GM12878 (cell line): Measurements from ENCODE around the gene ISCA2. TPM values are rescaled to one million over a fixed set of nuclear protein-coding genes. Genes with fewer than 3 reads are reported as not detected.
A peak's percentile ranks its signal among the peaks of the same experiment; 100 is the strongest.

Experiments used
- ATAC-seq: fragments of 200-7000 bp; cut with Tn5 transposase; 3 replicates; pipeline ENCODE4 v1.9.1; 2020; ENCODE audit warnings: mild to moderate bottlenecking, moderate library complexity
- BruUV-seq: library from RNA; stranded (reverse); fragments of 400-500 nt; replicated peaks from 2 replicates; lab custom pipeline; 2021; lab: Mats Ljungman, UMichigan
- CTCF ChIA-PET: fragments of 300-600 bp; sonication (Branson Sonifier 250); formaldehyde crosslinking; extraction: SDS; loops from one replicate; lab custom pipeline; 2021; ENCODE audit warnings: inconsistent platforms; lab: Yijun Ruan, JAX
- POLR2A ChIA-PET: fragments of 350-600 bp; formaldehyde crosslinking; extraction: SDS; loops from one replicate; lab custom pipeline; 2021; ENCODE audit warnings: inconsistent platforms; lab: Charles Lee
- RAD21 ChIA-PET: fragments of 300-600 bp; sonication (Branson Sonifier 250); formaldehyde crosslinking; loops from one replicate; lab custom pipeline; 2023; ENCODE audit warnings: antibody characterized with exemption; ENCODE audit not compliant: unreplicated experiment; lab: Charles Lee
- SMC1A ChIA-PET: fragments of 300-600 bp; sonication (Branson Sonifier 250); formaldehyde crosslinking; loops from one replicate; lab custom pipeline; 2023; ENCODE audit not compliant: unreplicated experiment, uncharacterized antibody; lab: Charles Lee
- DNase-seq: peaks from one replicate; pipeline ENCODE4 v3.0.0-alpha.2; 2011; ENCODE audit warnings: low read depth, low spot score
- FAIRE-seq: peaks from 3 replicates; lab custom pipeline; 2011; peaks lifted over from hg19 to GRCh38; lab: Jason Lieb, UNC
- H2AFZ ChIP-seq: 2 replicates; pipeline ENCODE4 v1.6.0; 2011; ENCODE audit warnings: low read depth, low read length, control low read depth; ENCODE audit not compliant: control insufficient read depth
- H3K27ac ChIP-seq: 2 replicates; pipeline ENCODE4 v1.5.1; 2011; ENCODE audit warnings: control low read depth; ENCODE audit not compliant: control insufficient read depth, insufficient read depth
- H3K27me3 ChIP-seq, 2 experiments: replicated peaks in 1 of 2; 2 replicates each; pipeline versions ENCODE4 v1.6.0 to v1.6.1; 2011; ENCODE audit warnings: low read length in 1 of 2; ENCODE audit not compliant: control insufficient read depth in 2 of 2, insufficient read depth in 2 of 2
- H3K36me3 ChIP-seq, 2 experiments: 2 replicates each; pipeline ENCODE4 v1.5.1; 2011; ENCODE audit warnings: low read length in 1 of 2; ENCODE audit not compliant: control insufficient read depth in 2 of 2, insufficient read depth in 2 of 2
- H3K4me1 ChIP-seq: 2 replicates; pipeline ENCODE4 v1.6.1; 2011; ENCODE audit warnings: mild to moderate bottlenecking, low read length, moderate library complexity, mixed read lengths; ENCODE audit not compliant: control insufficient read depth, insufficient read depth
- H3K4me2 ChIP-seq: 2 replicates; pipeline ENCODE4 v1.6.0; 2011; ENCODE audit warnings: control low read depth; ENCODE audit not compliant: control insufficient read depth, insufficient read depth
- H3K4me3 ChIP-seq: fragments of 200-600 bp; sonication (generic); 2 replicates; pipeline ENCODE4 v1.5.1; 2016
- H3K79me2 ChIP-seq: 2 replicates; pipeline ENCODE4 v1.6.0; 2011; ENCODE audit warnings: low read length; ENCODE audit not compliant: control insufficient read depth, insufficient read depth
- H3K9ac ChIP-seq: 2 replicates; pipeline ENCODE4 v1.8.0; 2011; ENCODE audit warnings: low read length, control low read depth, mixed read lengths; ENCODE audit not compliant: control insufficient read depth, insufficient read depth
- H3K9me3 ChIP-seq: replicated peaks from 3 replicates; pipeline ENCODE4 v1.5.1; 2011; ENCODE audit warnings: mild to moderate bottlenecking, low read length; ENCODE audit not compliant: control insufficient read depth, insufficient read depth
- H4K20me1 ChIP-seq: 2 replicates; pipeline ENCODE4 v1.6.0; 2011; ENCODE audit not compliant: control insufficient read depth, insufficient read depth
- BMI1 ChIP-seq: fragments of 450-650 bp; IDR thresholded peaks from 2 replicates; pipeline ENCODE4 v1.6.1; 2016; ENCODE audit warnings: mild to moderate bottlenecking, moderate library complexity, borderline replicate concordance
- DPF2 ChIP-seq: fragments of 450-650 bp; IDR thresholded peaks from 2 replicates; pipeline ENCODE4 v1.6.1; 2017; ENCODE audit warnings: mild to moderate bottlenecking
- EED ChIP-seq: sonication (generic); IDR thresholded peaks from 2 replicates; pipeline ENCODE4 v1.6.1; 2016; ENCODE audit warnings: antibody characterized with exemption, low read depth
- ELK1 ChIP-seq: IDR thresholded peaks from 2 replicates; pipeline ENCODE4 v1.6.1; 2012; ENCODE audit warnings: low read depth, low read length, improper control_type of control experiment
- FOXM1 ChIP-seq: IDR thresholded peaks from 2 replicates; pipeline ENCODE4 v1.6.1; 2012; ENCODE audit warnings: low read depth, mild to moderate bottlenecking, inconsistent platforms, low read length, moderate library complexity
- HSF1 ChIP-seq: fragments of 150-350 bp; IDR thresholded peaks from 2 replicates; pipeline ENCODE4 v1.6.1; 2014; ENCODE audit warnings: mild to moderate bottlenecking, low read depth, low read length
- IKZF1 ChIP-seq: fragments of 450-650 bp; conservative IDR thresholded peaks from 2 replicates; pipeline ENCODE4 v1.6.1; 2017; ENCODE audit warnings: antibody characterized with exemption, mild to moderate bottlenecking
- IRF3 ChIP-seq: fragments of 450-650 bp; IDR thresholded peaks from 2 replicates; pipeline ENCODE4 v1.6.1; 2014; ENCODE audit warnings: mild to moderate bottlenecking
- MLLT1 ChIP-seq: fragments of 450-650 bp; IDR thresholded peaks from 2 replicates; pipeline ENCODE4 v1.6.1; 2016; ENCODE audit warnings: mild to moderate bottlenecking
- MYC ChIP-seq: IDR thresholded peaks from 2 replicates; pipeline ENCODE4 v1.6.1; 2011; ENCODE audit warnings: mild to moderate bottlenecking, low read length, moderate library complexity, inconsistent platforms; ENCODE audit not compliant: insufficient read depth, insufficient replicate concordance, insufficient read length, severe bottlenecking
- RB1 ChIP-seq: fragments of 450-650 bp; formaldehyde crosslinking; IDR thresholded peaks from 2 replicates; pipeline ENCODE4 v1.6.1; 2017; ENCODE audit warnings: mild to moderate bottlenecking, borderline replicate concordance
- WGBS: methylation state at CpG from one replicate; pipeline ENCODE4 v1.1.6; 2016; ENCODE audit warnings: low lambda C conversion rate; ENCODE audit not compliant: insufficient replicate concordance, insufficient coverage; ENCODE audit errors: missing lambda C conversion rate; 5-methylcytosine and 5-hydroxymethylcytosine counted together
- in situ Hi-C: fragments of 300-500 bp; cut with MboI; formaldehyde crosslinking; loops from 9 replicates; pipeline ENCODE4 v1.14.3; 2018; ENCODE audit warnings: mixed read lengths
- intact Hi-C: fragments of 100-400 bp; cut with micrococcal nuclease; formaldehyde crosslinking; loops from one replicate; pipeline ENCODE4 v1.14.2; 2022; ENCODE audit not compliant: unreplicated experiment
- polyA plus RNA-seq, 11 experiments: library from polyadenylated mRNA; depleted of rRNA in 4 of 11; unstranded in 6 of 11; stranded (reverse) in 5 of 11; fragments of >200 nt; fragmentation: Nextera tagmentation in 4 of 11; fragmentation: Illumina TruSeq in 1 of 11; extraction: Ambion mirVana in 4 of 11; extraction: Trizol in 1 of 11; gene quantifications; 1 replicate in 1 of 11; 2 replicates in 10 of 11; pipeline versions ENCODE4 v1.2.1 to v1.2.3, GENCODE V29; 2011 to 2016; ENCODE audit warnings: inconsistent platforms in 2 of 11, missing spikeins in 2 of 11, low read depth in 1 of 11
- total RNA-seq, 4 experiments: library from RNA; depleted of rRNA in 3 of 4; stranded (reverse); fragments of >200 nt in 3 of 4; fragmentation: Illumina TruSeq in 1 of 4; extraction: Trizol in 1 of 4; gene quantifications; 2 replicates each; pipeline versions ENCODE4 v1.2.1 to v1.2.3, GENCODE V29; 2013 to 2021
- TF ChIP-seq, protein P1 (sequence below): IDR thresholded peaks from 2 replicates; pipeline ENCODE4 v1.6.1; 2012; ENCODE audit warnings: improper control_type of control experiment, low read depth, low read length; ENCODE audit not compliant: insufficient replicate concordance

Gene ISCA2
- total and polyA plus RNA-seq, 10 of the 15 experiments (the other 5 are each of a cell fraction or from before 2014, with no cell fraction given): 7.5 to 116 (median 32.5) TPM

DNA sequence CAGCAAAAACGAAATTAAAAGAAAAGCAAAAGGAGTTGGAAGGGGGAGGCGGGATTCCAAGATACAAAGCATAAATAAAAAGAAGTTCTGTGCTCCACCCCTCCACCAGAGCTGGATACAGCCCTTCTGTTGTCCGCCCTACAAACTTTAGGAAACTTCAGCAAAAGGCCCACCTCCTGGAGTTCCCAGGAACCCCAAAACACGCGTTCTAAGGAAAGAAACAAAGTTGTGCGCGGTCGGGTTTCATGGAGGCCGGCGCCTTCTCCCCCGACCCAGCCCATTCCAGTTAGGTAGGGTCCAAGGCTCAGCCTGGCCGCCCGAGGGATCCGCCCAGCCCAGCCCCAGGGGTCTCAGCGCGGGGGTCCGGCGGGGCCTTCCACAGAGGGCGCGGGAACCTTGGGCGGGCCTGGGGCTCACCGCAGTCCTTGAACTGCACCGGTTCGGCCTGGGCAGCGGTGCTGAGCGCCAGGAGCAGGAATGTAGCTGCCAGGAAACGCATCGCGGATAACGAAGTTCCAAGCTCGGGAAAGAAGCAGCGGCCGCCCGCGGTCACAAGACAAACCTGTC is 706 bp upstream of the ISCA2 start, which contains the start of gene NPC2:
NPC2 (minus strand) TSS at position 530 of the 567 bp plus-strand sequence; CDS start at position 499, 31 bp downstream.
- Histone ChIP-seq H3K9me3 (no peaks in the 10 kb centered on the region), H3K27ac (peak within 1 kb of the TSS; percentile 72), H3K79me2 (peaks cover 11% of the 10 kb centered on the region), H2AFZ (peak within 1 kb of the TSS; percentile 88), H3K4me2 (peak within 1 kb of the TSS; percentile 97), H3K9ac (peak within 1 kb of the TSS; percentile 79), H4K20me1 (no peaks in the 10 kb centered on the region), H3K27me3 (no peaks in the 10 kb centered on the region), H3K4me1 (peaks cover 7% of the 10 kb centered on the region), H3K4me3 (peak within 1 kb of the TSS; percentile 98), H3K36me3 (no peaks in the 10 kb centered on the region)
- SMC1A ChIA-PET: interaction anchor here (0.5 to 1.2 kb wide), 2 partner anchors 25 to 304 kb away, joined by 3 to 4 read pairs; no protein-coding TSS in a partner anchor
- FAIRE-seq (no peak), ATAC-seq (peak; percentile 4), DNase-seq (no peak)
- WGBS: 1% methylated on average over 35 of the region's 35 CpGs
- RAD21 ChIA-PET: interaction anchor here (0.9 to 2.0 kb wide), 5 partner anchors 92 to 270 kb away, joined by 3 to 16 read pairs (median 4); partner anchors contain the start of gene YLPM1
- CTCF ChIA-PET: interaction anchor here (0.7 to 1.6 kb wide), 11 partner anchors 8 to 1320 kb away, joined by 3 to 7 read pairs (median 3); no protein-coding TSS in a partner anchor
- in situ Hi-C loops (no loop called here), intact Hi-C loops (loop anchor here (1.0 kb wide), 1 partner anchor 131 kb away; no protein-coding TSS in a partner anchor)
- BruUV-seq: no TSS peak
- POLR2A ChIA-PET: interaction anchor here (0.6 to 1.5 kb wide), 2 partner anchors 91 to 698 kb away, joined by 3 to 9 read pairs; no protein-coding TSS in a partner anchor
- no peak for TF ChIP-seq MYC
- TF ChIP-seq ELK1: no peak
- no peak for TF ChIP-seq EED
- TF ChIP-seq RB1: 0 out of 2 replicates have a peak, but pooled peaks have one; percentile 56
- TF ChIP-seq FOXM1: no peak
- no peak for TF ChIP-seq IRF3
- TF ChIP-seq DPF2: peak; percentile 17; the same call in 1 of the 2 replicates
- TF ChIP-seq BMI1: no peak
- peak; percentile 79 for TF ChIP-seq IKZF1
- TF ChIP-seq HSF1: no peak
- TF ChIP-seq MLLT1: no peak
- TF ChIP-seq, protein P1, sequence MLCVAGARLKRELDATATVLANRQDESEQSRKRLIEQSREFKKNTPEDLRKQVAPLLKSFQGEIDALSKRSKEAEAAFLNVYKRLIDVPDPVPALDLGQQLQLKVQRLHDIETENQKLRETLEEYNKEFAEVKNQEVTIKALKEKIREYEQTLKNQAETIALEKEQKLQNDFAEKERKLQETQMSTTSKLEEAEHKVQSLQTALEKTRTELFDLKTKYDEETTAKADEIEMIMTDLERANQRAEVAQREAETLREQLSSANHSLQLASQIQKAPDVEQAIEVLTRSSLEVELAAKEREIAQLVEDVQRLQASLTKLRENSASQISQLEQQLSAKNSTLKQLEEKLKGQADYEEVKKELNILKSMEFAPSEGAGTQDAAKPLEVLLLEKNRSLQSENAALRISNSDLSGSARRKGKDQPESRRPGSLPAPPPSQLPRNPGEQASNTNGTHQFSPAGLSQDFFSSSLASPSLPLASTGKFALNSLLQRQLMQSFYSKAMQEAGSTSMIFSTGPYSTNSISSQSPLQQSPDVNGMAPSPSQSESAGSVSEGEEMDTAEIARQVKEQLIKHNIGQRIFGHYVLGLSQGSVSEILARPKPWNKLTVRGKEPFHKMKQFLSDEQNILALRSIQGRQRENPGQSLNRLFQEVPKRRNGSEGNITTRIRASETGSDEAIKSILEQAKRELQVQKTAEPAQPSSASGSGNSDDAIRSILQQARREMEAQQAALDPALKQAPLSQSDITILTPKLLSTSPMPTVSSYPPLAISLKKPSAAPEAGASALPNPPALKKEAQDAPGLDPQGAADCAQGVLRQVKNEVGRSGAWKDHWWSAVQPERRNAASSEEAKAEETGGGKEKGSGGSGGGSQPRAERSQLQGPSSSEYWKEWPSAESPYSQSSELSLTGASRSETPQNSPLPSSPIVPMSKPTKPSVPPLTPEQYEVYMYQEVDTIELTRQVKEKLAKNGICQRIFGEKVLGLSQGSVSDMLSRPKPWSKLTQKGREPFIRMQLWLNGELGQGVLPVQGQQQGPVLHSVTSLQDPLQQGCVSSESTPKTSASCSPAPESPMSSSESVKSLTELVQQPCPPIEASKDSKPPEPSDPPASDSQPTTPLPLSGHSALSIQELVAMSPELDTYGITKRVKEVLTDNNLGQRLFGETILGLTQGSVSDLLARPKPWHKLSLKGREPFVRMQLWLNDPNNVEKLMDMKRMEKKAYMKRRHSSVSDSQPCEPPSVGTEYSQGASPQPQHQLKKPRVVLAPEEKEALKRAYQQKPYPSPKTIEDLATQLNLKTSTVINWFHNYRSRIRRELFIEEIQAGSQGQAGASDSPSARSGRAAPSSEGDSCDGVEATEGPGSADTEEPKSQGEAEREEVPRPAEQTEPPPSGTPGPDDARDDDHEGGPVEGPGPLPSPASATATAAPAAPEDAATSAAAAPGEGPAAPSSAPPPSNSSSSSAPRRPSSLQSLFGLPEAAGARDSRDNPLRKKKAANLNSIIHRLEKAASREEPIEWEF: no peak
